ENCODE data around the gene RPL10.
A peak's percentile ranks its signal among the peaks of the same experiment; 100 is the strongest.

Gene RPL10

DNA sequence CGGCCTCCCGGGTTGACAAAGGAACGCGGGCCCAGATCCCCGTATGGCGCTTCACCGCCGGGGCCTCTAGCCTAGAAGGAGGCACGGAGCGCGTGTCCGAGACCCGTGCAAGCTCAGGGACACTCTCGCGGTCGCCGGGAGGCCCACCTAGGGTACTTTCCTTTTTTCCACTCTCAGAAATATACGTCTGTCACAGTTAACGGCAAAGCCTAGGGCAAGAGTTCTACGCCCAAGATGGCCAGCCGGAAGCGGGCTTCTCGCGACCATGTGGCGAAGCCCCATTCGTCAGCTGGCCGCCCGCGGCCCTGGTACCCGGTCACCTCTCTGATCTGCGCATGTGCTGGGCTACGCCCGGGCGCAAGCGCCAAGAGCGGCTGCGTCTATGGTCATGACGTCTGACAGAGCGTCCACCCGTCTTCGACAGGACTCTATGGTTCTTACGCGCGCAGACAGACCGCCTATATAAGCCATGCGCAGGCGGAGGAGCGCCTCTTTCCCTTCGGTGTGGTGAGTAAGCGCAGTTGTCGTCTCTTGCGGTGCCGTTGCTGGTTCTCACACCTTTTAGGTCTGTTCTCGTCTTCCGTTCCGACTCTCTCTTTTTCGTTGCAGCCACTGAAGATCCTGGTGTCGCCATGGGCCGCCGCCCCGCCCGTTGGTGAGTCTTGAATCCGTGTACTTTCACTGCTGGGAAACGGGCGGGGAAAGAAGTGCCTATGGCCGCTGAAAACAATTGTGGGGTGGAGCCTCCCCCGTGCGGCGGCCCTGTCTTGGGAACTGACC lies at the start of gene RPL10:
TSS of gene RPL10 (plus strand) at position 490 of the 780 bp plus-strand sequence. CDS start at position 633, 143 bp downstream.
- peak; percentile 58 for DNase-seq (ENCODE audit: low read depth)

DNA sequence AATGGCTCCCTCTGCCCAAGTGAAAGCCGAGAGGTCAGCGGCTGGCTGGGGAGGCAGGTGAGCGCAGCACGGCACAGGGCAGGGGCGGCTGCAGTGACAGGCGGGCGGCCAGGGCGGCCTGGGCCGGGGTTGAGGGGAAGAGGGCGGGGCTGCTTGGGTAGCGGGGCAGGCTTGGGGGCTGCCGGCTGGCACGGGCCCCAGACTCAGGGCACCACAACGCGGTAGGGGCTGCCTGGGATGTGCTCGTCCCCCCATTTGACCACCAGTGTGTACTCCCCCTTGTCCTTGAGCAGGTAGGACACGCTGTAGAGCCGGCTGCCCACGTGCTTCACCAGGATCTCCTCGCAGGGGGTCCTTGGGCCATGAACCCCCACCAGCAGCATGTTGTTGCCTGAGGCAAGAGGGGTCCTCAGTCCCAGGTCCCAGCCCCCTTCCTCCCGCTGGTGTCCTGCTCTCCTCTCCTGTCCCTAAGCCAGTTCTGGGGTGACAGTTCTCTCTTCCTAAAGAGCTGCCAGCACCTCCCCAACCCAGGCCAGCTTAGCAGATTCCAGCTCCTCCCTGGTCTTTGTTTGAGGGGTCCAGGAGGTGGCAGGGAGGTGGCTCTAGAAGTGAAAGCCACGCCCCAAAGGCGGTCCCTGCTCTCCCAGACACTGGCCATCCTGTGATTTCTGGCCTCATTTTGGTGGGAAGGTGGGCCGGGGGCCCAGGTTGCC lies 49.4 kb upstream of the RPL10 start:
- DNase-seq (ENCODE audit: low read depth), result no peak

DNA sequence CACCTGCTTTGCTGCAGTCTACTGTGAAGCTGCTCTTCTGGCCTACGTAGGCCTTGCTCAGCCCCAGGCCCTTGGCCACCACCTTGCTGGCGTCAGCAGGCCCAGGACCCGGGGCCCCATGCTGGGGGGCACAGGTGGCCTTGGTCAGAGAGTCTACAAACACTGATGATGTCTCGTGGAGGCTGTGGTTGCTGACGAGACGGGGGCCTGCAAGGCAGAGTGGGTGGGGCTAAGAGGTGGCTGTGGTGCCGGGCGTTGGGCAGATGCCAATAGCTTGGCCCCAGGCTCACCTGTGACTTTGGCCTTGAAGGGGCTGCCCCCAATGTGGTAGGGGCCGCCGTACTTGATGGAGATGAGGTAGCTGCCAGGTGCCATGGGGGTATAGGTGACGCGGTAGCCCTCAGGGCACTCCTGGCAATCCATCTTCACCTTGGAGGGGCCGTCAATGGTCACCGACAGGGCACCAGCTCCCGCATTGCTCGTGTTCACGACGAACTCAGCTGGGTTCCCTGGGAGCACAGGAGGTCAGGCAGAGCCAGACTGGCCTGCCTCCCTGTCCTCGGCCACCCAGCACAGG lies 48.7 kb upstream of the RPL10 start:
- no peak for DNase-seq (ENCODE audit: low read depth)

DNA sequence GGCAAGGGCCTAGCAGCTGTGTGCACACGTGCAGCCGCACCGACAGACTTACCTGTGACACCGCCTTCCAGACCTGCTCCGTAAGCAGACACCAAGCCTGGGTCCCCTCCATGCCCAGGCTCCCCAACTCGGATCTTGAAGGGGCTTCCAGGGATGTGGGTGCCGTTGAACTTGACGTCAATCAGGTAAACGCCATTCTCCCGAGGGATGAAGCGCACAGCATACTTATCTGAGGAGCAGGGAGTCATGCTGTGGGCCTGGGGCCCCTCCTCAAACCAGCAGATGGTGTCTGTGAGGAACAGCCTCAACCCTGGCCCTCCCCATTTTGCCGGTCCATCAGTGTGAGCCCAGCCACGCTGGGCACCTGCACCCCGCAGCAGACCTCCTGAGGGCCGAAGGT lies 48.2 kb upstream of the RPL10 start:
- no peak for DNase-seq (ENCODE audit: low read depth)

DNA sequence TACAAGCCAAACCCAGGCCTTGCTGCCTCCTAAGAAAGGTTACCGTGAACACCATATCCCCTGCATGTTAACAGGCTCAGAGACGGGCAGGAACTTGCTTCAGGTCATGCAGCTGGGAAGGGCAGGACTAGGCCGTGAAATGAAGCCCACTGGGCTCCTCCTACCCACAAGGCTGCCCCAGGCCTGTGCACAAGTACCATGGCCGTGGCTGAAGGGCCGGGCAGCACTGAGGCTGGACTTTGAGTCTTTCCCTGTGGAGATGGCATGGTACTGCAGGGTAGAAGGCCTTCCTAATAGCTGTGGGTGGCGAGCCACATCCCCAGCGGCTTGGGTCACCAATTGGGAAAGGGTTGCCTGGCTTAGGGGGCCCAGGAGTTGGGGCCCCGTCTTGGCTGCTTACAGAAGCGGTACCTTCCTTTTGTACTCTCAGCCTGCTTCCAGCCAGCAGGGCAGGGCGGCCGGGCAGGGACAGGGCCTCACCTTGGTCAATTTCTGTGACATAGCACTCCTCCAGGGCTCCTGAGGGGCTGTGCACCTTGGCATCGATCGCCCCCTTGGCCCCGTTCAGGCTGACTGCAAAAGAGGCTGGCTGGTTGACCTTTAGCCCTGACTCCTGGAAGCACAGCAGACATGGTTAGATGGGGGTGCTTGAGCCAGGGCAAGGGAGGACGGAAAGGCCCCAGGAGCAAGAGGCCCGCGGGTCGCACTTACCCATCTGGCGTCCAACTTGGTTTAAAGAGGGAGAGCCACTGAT lies 47.6 kb upstream of the RPL10 start:
- no peak for DNase-seq (ENCODE audit: low read depth)

DNA sequence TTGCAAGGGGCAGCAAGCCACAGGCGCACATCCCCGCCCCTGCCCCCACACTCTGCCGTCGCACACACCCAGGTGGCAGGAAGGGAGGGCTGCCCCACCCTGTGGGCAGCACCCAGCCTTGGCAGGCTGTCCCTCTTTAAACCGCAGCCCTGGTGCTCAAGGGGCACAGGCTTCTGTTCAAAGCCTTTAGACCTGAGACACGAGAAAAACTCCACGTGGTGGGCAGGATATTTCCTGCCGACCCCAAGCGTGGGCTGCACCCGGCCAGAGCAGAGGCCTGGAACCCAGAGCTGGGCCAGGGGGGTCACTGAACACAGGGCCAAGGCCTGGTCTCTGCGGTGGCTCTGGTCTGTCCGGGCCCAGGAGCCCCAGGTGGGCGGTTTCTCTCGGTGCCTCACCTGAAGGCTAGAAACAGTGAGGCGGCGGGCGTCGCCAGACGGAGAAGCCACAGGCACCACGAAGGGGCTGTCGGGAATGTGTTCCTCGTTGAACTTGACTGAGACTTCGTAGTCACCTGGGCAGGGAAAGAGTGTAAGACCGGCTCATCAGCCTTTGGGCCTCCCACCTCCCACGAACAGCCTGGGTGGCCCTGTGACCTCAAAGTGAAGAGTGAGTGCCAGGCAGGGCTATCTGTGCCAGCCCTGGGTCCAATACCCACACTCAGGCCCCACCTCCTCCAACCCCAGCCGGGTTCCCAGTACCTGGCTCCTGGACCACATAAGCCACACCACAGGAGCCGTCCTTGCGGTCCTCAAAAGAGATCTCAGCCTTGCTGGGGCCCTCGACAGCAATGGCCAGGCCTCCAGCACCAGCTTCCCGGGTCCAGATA lies 46.8 kb upstream of the RPL10 start:
- no peak for DNase-seq (ENCODE audit: low read depth)

DNA sequence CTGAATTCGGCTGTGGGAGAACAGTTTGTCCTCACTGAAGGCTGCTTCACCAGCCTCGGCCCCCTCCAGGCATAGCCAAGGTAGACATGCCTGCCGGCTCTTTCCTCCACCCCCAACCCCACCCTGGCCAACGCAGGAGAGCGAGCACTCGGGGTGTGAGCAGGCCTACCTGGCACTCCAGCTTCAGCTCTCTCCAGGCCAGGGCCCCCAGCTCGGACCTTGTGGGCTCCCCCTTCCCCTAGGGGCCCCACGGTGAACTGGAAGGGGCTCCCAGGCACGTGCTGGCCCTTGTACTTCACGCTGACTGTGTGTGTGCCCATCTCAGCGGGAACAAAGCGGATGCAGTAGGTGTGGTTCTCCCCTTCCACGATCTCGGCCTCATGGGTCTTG lies 46.2 kb upstream of the RPL10 start:
- no peak for DNase-seq (ENCODE audit: low read depth)

DNA sequence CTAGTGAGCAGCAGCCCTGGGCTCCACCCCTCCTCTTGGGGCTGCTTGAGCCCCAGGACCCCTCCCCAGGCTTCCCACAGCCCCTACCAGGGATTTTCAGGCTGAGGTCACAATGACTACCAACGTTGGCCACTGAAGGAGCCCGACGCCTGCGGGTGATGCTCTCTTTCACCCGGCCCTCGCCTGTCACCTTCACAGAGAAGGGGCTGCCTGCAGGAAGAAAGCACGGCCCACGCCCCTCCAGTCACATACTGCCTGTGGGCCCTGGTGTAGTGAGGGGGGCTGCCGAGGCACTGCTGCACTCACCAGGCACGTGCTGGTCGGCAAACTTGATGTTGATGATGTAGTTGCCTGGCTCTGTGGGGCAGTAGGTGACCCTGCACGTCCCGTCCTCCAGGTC lies 45.7 kb upstream of the RPL10 start:
- no peak for DNase-seq (ENCODE audit: low read depth)

DNA sequence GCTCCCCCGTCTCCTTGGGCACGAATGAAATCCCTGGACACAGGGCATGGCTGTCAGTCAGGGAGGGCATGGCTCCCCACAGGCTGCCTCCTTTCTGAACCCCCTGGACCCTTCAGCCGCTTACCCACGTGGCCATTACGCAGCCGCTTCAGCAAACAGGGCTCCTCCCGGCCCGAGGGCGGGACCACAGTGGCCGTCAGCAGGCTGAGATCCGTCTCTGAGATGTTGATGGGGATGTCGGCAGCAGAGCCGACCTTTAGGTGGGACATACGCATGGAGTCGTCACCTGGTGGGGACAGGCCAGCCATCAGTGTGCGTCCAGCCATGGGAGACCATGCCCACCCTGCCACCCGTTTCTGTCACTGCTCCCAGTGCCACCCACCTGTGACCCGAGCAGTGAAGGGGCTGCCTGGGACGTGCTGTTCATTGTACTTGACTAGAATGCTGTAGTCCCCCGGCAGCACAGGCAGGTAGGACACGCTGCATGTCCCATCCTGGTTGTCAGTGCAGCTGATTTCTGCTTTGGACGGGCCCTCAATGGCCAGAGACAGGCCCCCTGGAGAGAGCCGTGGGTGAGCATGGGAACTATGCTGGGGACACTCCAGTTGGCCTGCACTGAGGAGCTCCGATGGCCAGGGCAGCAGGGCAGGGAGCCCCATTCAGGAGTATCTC lies 44.9 kb upstream of the RPL10 start:
- DNase-seq (ENCODE audit: low read depth), result no peak

DNA sequence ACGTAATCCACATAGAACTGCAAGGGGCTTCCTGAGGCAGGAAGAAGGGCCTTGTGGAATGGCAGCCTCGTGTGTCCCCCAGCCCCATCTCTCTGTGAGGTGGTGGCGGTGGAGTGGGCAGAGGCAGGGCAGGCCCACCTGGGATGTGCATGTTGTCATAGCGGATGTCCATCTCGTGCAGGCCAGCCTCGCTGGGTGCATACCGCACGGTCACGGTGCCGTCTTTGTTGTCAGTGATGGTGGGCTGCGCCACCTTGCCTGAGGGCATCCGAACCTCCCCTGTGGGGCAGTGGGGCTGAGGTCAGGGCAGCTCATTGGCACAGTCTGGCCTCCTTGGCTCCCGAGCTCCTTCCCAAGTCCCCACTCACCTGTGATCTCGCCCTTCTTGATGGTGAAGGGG lies 44.2 kb upstream of the RPL10 start:
- no peak for DNase-seq (ENCODE audit: low read depth)

GRCh38 chrX:154354516-154354915 lies 43.7 kb upstream of the RPL10 start:
- DNase-seq (ENCODE audit: low read depth), result no peak

DNA sequence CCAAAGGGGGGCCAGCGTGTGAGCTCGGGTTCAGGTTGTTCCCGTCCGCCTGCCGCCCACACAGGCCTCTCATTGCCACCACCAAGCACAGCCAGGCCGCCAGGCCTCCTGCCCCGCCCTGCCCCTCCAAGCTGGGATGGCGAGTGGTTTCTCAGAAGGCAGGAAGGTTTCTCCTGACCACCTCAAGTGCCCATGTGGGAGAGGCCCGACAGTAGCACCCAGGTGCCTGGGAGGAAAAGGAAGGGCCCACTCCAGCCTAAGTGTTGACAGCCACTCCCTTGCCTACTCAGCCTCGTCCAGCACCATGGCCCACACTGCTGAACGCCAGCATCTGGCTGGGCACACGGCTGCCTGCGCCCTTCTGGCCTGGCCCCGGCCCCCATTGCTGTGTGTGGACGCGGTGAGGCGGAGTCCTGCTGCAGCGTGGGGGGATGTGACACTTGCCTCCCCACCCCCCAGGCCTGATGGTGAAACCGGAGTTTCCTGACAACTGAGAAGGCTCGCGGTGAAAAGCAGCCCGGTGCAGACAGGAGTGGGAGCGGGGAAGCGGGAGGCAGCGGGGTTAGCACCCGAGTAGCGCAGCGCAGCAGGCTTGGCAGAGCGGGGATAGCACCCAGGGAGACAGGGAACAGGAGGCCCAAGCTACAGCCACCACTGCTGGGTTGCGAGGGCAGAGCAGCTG lies 42.9 kb upstream of the RPL10 start:
- no peak for DNase-seq (ENCODE audit: low read depth)

- no peak for DNase-seq (ENCODE audit: low read depth)
These were observed 42.4 kb upstream of the RPL10 start for GRCh38 chrX:154355776-154356140.

DNA sequence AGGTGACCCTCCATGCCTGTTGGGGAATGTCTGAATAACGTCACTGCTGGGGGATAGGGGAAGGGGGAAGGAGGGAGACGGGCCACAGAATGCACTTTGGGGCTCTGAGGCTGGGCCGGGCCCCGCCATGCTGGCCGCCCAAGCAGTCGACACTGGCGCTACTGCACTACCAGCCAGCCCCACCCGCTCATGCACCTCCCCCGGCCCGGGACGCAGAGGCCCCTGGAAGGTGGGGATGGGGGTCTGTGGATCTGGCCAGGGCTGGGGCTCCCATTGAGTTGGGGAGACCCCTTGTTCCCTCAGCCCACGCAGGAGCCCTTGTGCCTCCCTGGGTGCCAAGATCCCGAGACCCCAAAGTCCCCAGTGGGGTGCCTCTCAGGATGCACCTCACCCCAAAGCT lies 41.6 kb upstream of the RPL10 start:
- DNase-seq (ENCODE audit: low read depth), result no peak

- DNase-seq (ENCODE audit: low read depth), result no peak
These were observed 41.0 kb upstream of the RPL10 start for GRCh38 chrX:154357205-154357604.

DNA sequence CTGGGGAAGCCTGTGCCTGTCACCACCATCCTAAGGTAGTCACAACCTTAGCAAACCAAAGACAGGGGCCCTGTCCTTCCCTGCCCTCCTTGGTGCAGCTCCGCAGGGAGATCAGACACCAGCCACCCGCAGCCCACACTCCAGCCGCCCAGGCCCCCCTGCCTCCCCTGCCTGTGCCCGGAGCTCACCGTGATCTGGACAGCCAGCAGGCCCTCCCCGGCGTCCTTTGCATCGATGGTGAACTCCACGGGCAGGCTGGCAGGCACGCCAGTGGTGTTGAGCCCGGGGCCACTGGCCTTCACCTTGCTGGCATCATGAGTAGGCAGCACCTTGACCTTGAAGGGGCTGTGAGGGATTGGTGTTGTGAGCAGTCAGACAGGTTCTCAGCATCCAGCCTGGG lies 40.2 kb upstream of the RPL10 start:
- no peak for DNase-seq (ENCODE audit: low read depth)

GRCh38 chrX:154358829-154359228 lies 39.3 kb upstream of the RPL10 start:
- no peak for DNase-seq (ENCODE audit: low read depth)

DNA sequence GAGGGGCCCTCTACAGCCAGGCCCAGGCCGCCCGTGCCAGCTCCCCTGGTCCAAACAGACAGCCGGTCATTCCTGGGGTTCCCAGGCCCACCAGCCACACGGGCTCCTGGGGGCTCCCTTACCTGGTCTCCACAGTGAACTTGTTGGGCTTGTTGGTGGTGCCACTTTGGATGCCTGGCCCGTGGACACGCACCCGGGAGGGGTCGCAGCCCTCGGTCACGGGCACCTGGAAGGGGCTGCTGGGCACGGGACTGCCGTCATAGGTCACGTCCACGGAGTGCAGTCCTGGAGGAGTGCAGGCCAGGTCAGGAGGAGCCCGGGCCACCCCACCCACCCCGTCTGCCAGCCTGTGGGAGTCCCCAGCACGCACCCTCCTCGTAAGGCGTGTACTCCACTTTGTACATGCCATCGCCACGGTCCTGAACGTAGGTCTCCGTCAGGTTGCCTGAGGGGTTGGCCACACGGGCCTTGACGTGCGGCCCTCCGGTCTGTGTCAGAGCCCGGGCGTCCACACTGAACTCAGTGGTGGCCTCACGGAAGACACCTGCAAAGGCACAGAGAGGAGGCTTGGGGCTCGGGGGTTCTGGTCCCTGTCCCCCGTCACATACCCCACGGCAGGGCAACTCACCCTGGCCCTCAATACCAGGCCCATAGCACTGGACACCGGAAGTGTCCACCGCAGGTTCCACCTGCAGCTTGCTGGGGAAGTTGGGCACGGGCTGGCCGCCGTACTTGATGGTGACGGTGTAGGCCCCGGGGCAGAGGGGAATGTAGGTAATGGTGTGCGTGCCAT lies 38.6 kb upstream of the RPL10 start:
- no peak for DNase-seq (ENCODE audit: low read depth)

DNA sequence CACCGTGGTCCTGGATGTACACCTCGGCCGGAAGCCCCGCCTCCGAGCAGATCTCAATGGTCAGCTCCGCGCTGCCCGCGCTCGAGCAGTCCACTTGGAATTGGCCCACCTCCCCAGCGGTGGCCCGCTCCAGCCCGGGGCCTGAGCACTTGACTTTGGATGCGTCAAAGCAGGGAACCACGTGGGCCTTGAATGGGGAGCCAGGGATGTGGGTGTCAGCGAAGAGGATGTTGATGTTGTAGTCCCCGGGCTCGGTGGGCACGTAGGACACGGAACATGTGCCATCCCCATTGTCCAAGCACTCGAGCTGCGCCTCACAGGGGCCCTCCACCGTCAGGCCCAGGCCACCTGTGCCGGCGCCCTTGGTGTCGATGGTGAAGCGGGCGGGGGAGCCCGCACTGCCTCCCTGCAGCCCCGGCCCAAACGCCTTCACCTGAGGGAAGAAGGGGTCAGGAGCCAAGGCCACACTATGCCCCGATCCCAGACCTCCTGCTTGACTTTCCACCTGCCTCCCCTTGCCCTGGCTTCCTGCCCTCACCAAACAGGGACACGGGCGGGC lies 37.9 kb upstream of the RPL10 start:
- no peak for DNase-seq (ENCODE audit: low read depth)

Measured in stimulated activated CD8-positive, alpha-beta memory T cell treated with anti-CD3 and anti-CD28 coated beads, Interleukin-15, amount 100 ng/mL, for 24 hours (primary cell).